Neutrophil (primary cell): ENCODE data around the gene CSN1S1.

Source experiments
- H3K27ac ChIP-seq: fragments of 200-600 bp; sonication (generic); 2 replicates; pipeline ENCODE4 v1.5.1; 2016; ENCODE audit warnings: mild to moderate bottlenecking, moderate library complexity
- H3K27me3 ChIP-seq: fragments of 200-600 bp; sonication (generic); 2 replicates; pipeline ENCODE4 v1.6.0; 2016; ENCODE audit warnings: mild to moderate bottlenecking
- H3K36me3 ChIP-seq: fragments of 200-600 bp; sonication (generic); 2 replicates; pipeline ENCODE4 v1.5.1; 2017
- H3K4me1 ChIP-seq, 2 experiments: fragments of 200-600 bp in 1 of 2; sonication (generic) in 1 of 2; 1 replicate in 1 of 2; 2 replicates in 1 of 2; pipeline versions ENCODE4 v1.5.1 to v1.6.1; 2013 to 2016; ENCODE audit warnings: low read depth in 1 of 2, low read length in 1 of 2, mild to moderate bottlenecking in 1 of 2, moderate library complexity in 1 of 2; ENCODE audit not compliant: control insufficient read depth in 1 of 2, insufficient read depth in 1 of 2
- H3K4me3 ChIP-seq, 2 experiments: fragments of 200-600 bp in 1 of 2; sonication (generic) in 1 of 2; 1 replicate in 1 of 2; 2 replicates in 1 of 2; pipeline ENCODE4 v1.5.1; 2013 to 2016; ENCODE audit warnings: low read depth in 1 of 2, low read length in 1 of 2, mild to moderate bottlenecking in 1 of 2, moderate library complexity in 1 of 2
- H3K9me3 ChIP-seq: fragments of 200-600 bp; sonication (generic); 2 replicates; pipeline ENCODE4 v1.5.1; 2016
- TF ChIP-seq, protein P1 (sequence below): fragments of 200-600 bp; sonication (generic); IDR thresholded peaks from 2 replicates; pipeline ENCODE4 v1.5.1; 2016; ENCODE audit warnings: antibody characterized with exemption

CSN1S1 gene

GRCh38 chr4:69991016-69991415, 60.1 kb downstream of the CSN1S1 start:
- H3K4me3 ChIP-seq: no peak overlapping the region
- TF ChIP-seq, protein P1, sequence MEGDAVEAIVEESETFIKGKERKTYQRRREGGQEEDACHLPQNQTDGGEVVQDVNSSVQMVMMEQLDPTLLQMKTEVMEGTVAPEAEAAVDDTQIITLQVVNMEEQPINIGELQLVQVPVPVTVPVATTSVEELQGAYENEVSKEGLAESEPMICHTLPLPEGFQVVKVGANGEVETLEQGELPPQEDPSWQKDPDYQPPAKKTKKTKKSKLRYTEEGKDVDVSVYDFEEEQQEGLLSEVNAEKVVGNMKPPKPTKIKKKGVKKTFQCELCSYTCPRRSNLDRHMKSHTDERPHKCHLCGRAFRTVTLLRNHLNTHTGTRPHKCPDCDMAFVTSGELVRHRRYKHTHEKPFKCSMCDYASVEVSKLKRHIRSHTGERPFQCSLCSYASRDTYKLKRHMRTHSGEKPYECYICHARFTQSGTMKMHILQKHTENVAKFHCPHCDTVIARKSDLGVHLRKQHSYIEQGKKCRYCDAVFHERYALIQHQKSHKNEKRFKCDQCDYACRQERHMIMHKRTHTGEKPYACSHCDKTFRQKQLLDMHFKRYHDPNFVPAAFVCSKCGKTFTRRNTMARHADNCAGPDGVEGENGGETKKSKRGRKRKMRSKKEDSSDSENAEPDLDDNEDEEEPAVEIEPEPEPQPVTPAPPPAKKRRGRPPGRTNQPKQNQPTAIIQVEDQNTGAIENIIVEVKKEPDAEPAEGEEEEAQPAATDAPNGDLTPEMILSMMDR: no peak

DNA sequence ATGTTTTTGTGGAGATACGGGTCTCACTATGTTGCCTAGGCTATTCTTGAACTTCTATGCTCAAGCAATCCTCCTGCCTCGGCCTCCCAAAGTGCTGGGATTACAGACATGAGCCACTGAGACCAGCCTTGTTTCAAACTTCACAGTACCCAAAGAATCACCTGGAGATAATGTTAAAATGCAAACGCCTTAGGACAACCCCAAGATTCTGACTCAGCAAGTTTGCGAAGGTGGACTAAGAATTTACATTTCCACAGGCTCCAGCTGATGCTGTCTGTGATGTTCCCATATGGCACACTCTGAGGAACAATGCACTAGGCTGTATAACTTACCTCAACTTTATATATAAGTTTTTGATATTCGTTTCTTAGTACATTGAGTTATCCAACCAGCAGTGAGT, 63.9 kb downstream of the CSN1S1 start:
- H3K4me1 ChIP-seq: no peaks in the 10 kb centered on the region
- H3K27me3 ChIP-seq: no peaks in the 10 kb centered on the region

More at GRCh38 chr4:69991016-69991415, 60.1 kb downstream of the CSN1S1 start:
- Histone ChIP-seq H3K27me3 (no peaks in the 10 kb centered on the region), H3K4me1 (no peaks in the 10 kb centered on the region), H3K36me3 (no peaks in the 10 kb centered on the region), H3K9me3 (no peaks in the 10 kb centered on the region), H3K27ac (no peak overlapping the region)

DNA sequence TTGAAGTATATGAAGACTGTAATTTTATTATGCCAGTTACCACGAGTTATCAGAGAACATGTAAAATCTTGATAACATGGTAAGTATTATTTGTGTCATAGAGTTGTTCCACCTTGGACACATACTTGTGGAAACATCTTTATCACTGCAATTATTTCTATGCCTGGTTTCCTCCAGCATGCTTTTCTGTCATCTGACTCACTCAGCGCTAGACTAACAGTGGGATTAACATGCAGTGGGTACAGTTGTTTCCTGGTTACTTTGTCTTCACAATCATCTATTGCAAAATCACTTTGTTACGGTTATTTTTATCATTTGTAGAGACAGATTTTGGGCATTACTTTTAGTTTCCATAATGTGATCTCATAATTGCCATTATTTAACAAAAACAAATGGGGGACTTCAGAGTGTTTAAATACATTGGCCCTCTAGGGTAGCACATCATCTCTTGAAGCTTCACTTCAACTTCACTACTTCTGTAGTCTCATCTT, 64.7 kb downstream of the CSN1S1 start, which contains the start of gene STATH:
TSS of gene STATH (plus strand) at position 441 of the 491 bp plus-strand sequence. CDS start 2,472 bp downstream, outside the sequence.
- no peaks in the 10 kb centered on the region for H3K9me3 ChIP-seq
- no peak within 1 kb of the TSS for H3K27ac ChIP-seq
- no peaks in the 10 kb centered on the region for H3K4me1 ChIP-seq
- TF ChIP-seq, protein P1: no peak
- no peaks in the 10 kb centered on the region for H3K36me3 ChIP-seq
- no peak within 1 kb of the TSS for H3K4me3 ChIP-seq
- no peaks in the 10 kb centered on the region for H3K27me3 ChIP-seq

More for the DNA sequence above, 63.9 kb downstream of the CSN1S1 start:
- Histone ChIP-seq H3K36me3 (no peaks in the 10 kb centered on the region), H3K9me3 (no peaks in the 10 kb centered on the region), H3K27ac (no peak overlapping the region), H3K4me3 (no peak overlapping the region)
- TF ChIP-seq, protein P1: no peak
